Measurements from ENCODE around the gene AMOTL2.

DNA sequence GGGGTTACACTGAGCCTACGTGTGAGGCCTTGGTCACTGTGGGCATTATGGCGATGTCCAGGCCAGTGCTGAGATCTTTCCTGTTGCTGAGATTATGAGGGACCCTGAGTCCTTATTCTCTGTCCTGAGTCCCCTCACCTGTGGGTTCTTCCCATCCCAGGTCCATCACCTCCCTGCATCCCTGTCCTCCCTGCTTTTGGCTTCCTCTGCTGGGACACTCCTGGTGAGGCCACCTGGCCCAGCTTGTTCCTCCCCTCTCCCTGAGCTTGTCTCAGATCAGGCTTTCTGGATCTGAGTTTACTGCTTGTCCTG is 36.1 kb downstream of the AMOTL2 start:
- TF ChIP-seq, protein P1, sequence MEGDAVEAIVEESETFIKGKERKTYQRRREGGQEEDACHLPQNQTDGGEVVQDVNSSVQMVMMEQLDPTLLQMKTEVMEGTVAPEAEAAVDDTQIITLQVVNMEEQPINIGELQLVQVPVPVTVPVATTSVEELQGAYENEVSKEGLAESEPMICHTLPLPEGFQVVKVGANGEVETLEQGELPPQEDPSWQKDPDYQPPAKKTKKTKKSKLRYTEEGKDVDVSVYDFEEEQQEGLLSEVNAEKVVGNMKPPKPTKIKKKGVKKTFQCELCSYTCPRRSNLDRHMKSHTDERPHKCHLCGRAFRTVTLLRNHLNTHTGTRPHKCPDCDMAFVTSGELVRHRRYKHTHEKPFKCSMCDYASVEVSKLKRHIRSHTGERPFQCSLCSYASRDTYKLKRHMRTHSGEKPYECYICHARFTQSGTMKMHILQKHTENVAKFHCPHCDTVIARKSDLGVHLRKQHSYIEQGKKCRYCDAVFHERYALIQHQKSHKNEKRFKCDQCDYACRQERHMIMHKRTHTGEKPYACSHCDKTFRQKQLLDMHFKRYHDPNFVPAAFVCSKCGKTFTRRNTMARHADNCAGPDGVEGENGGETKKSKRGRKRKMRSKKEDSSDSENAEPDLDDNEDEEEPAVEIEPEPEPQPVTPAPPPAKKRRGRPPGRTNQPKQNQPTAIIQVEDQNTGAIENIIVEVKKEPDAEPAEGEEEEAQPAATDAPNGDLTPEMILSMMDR (conservative IDR thresholded peaks at IDR 0.05; ENCODE audit: low read depth, low read length), result no peak
- TF ChIP-seq EZH2 (IDR thresholded peaks at IDR 0.05; ENCODE audit: low read length, unreplicated experiment), result no peak

Measured in PC-3 (cell line).